Measurements from ENCODE around the gene TGFBR3.

Gene TGFBR3

DNA sequence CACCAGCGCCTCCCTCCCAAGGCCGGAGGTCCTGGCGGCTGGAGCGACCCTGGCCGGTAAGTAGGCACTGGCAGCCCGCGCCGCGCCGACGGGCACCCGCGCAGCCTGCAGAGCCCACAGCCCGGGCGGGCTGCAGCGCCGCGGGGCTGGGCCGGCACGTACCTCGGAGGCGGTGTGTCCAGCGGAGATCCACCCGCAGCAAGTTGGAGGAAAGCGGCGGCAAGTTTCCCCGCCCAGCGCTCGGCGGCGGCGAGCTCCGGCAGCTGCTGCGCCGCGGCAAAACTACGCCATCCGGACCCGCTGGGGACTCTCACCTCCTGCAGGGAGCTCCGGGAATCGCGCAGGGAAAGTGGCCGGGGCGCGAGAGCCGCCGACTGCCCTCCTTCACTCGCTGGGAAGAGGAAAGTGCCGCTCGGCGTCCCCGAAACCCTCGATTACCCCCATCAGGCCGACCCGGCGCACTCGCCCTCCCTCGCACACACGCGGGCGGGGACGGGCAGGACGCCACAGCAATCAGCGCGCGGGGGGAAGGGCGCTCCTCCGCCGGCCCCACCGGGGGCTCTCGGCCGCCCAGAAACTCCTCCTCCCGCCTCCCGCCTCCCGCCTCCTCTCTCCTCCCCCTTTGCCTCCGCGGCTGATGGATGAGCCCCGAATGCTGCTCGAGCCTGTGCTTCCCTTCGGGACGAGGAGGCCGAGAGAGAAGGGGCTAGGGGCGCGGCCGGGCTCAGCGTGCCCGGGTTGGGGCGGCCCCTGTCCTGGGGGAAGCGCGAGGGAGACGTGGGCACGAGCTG lies at the start of gene TGFBR3:
TGFBR3 (minus strand) TSS at position 436 of the 791 bp plus-strand sequence. CDS start 24,620 bp downstream, outside the sequence.
- no peak for DNase-seq

DNA sequence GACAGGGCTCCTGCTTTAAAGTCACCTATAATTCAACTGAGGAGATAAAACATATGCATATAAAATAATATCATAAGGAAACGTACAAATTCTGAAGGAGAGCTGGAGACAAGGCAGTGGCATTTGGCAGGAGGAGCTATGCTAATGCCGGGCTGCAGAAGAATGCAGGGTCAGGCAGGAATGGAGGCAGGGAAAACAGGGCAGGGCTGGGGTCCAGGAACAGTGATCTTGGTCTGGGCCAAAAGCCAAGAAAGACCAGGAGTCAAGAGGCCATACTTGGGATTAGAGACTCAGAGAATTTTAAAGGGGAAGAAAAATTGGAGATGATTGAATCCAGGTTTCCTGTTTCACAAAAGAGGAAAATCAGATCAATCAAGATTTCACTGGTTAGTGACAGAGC lies 43.3 kb upstream of the TGFBR3 start:
- DNase-seq = no peak

DNA sequence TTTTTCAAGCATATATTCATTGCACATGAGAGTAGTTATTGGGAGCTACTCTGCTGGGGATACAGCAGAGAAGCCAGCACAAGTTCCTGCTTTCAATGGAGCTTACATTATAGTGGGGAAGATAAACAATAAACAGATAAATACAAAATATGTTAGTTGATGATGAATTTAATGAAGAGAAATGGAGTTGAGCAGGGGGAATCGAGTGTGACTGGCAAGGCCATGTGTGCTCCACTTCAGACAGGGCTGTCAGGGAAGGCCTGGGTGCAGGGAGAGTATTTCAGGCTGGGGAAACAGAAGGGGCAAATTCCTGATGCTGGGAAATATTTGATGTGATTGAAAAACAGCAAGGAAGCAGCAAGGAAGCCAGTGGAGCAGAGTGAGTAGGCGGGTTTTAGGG lies 42.1 kb upstream of the TGFBR3 start:
- DNase-seq = no peak

DNA sequence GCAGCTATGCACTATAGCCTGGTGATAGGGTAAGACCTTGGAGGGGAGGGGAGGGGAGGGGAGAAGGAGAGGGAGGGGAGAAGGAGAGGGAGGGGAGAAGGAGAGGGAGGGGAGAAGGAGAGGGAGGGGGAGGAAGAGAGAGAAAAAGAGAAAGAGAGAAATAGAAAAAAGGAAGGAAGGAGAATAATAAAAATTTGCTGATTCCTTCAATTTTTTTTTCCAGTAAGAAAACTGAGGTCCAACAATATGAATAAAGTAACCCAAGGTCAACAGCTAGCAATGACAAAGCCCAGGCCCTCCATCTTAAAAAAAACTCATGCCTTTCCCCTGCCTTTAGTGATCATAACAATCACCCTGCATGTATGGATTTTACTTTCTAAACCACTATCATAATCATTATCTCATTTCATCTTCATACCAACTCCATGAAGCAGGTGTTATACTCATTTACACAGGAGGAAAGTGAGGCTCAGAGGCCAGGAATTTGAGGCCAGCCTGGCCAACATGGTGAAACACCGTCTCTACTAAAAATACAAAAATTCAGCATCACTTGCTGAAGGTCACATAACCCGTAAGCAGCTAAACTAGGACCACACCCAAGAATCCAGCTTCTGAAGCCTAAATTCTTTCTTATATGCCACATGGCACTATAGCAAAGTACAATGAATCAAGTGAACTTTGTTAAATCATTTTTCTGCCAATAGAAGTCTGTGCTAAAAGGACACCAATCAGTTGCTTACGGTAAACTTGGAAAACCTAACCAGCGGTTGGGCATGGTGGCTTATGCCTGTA lies 39.9 kb upstream of the TGFBR3 start:
- no peak for DNase-seq

DNA sequence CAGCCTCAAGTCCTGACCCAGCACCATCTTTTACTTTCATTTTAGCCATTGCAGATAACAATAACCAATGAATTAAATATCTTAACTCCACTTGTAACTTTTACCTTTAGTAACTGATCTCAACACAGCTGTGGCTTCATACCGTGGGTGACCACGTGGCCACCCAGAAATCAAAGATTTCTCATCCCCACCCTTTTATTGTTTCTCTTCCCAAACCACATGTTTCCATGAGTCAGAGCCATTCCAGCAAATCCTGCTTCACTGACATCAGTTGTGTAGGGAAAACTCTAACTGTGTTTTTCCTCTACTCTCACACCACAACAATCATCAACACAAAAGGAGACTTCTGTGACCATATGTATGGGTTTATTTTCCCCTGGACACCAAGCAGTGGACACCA lies 38.2 kb upstream of the TGFBR3 start:
- no peak for DNase-seq

DNA sequence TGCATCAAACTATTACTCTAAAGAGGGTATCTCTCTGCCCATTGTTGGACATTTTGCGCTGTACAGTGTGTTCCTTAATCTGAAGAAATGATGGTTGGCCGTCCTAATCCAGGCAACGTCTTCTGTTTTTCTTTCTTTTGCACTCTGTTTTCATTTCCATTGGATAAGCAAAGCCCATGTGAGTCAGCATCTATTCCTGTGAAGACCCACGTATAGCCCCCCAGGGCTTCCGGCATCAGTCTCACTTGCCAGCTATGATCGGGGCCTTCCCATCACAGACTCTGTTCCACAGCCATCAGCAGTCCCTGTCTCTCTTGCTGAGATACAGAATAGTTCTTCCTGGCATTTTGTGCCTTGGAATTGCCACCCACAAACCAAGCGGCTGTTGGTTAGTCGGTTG lies 34.0 kb upstream of the TGFBR3 start:
- DNase-seq = no peak

DNA sequence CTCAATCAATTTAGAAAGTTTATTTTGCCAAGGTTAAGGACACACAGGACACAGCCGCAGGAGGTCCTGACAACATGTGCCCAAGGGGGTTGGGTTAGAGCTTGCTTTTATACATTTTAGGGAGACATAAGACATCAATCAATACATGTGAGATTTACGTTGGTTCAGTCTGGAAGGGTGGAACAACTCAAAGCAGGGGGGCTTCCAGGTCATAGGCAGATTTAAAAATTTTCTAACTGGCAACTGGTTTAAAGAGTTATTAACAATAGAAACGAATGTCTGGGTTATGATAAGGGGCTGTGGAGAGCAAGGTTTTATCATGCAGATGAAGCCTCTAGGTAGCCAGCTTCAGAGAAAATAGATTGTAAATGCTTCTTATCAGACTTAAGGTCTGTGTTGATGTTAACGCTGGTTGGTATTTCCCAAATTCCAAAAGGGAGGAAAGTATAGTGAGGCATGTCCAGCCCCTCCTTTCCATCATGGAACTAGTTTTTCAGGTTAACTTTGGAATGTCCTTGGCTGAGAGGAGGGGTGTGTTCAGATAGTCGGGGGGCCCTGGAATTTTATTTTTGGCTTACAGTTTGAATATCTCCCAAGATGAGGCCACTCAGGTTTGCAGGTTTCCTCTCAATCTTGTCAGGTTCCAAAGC lies 31.0 kb upstream of the TGFBR3 start:
- no peak for DNase-seq

DNA sequence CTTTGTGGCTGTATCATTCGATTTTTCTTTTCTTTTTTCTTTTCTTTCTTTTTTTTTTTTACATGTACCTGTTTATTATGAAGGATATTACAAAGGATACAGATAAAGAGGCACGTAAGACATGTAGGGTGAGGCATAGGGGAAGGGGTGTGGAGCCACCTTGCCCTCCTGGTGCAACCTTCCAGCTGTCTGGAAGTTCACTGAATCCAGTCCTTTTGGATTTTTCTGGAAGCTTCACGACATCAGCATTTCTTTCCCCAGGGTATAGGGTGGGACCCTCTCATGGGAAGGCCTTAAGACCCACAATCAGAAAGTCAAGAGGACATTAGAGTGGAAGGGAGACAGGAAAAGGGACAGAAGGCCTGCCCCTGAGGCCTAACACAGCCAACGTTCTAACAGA lies 30.1 kb upstream of the TGFBR3 start:
- DNase-seq = no peak

DNA sequence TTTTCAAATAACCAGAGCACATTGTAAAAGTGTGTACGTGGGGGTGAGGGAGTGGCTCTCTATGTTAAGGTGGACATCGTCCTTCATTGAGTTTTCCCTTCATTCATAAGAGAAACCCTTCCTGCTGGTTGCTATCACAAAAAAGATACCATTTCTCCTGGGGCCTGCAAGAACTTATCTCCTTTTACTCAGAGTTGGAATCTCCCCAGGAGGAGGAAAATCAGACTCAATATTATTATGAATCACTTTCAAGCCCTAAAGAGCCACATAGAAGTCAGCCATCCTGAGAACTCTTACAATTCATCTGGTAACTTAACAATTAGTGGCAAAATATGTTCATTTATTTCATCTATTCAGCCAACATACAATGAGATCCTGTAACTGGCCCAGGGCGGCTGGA lies 27.1 kb upstream of the TGFBR3 start:
- no peak for DNase-seq

DNA sequence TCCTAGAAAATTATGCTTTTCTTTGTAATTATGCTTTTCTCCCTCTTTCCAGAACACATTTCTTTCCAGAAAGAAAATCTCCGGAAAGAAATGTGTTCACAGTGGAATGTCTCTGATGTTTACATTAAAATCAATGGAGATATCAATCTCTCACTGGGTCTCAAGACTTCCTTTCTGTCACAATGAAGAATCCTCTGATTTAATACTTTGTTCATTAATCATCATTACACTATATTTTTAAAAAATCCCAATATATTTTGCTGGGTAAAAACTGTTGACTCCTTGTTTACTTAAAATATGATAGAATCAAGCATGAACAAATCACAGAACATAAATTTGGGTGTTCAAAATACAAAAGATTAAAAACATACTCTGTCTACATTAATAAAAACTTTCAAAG lies 26.3 kb upstream of the TGFBR3 start:
- no peak for DNase-seq

DNA sequence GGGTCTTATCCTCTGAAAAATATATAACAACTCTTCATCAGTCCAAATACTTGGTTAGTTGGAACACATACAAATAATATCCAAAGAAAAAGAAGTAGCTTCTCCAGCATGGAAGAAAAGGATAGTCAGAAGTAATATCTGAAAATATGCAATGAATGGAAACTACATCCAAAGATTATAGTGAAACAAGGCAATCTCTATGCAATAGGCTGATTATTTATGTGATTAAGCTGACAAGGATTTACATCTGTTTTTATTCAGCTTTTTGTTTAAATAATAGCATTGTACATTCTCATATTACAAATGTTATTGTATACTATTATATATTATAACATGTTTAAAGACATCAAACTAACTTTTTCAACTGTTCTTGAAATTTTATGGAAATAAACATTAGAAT lies 15.3 kb upstream of the TGFBR3 start:
- no peak for DNase-seq

DNA sequence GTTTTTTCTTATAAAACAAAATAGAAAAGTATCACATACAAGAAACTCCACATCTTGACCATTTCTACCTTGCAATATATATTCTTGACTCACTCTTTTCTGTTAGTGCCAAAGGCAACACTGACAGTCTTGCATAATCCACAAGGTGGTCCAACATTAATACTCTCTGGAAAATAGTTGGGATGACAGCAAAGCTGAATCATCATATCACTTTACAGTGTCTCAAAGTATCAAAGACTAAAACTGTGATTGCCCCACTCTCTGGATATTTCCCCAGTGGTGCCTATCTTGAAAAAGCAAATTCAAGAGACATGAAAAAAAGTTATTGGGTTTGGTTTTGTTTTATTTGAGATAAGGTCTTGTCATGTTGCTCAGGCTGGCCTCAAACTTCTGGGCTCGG lies 14.6 kb upstream of the TGFBR3 start:
- DNase-seq = no peak

DNA sequence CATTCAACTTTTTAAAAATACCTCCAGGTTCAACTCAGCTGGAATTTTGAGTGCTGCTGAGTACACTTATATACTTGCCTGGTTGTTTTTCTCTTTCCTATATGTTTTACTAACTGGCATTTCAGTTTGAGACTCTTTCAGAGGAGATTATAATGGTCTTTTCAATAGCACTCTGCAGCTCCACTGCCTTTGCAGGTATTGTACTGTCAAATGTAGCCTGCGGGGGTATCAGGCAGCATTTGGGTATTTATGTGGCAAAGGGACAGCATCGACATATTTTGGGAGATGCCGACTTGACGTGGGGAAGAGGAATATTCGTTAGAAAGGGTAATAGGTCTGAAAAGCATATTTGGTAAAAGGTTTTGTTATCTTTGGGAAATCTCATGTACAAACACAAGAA lies 11.1 kb upstream of the TGFBR3 start:
- no peak for DNase-seq

DNA sequence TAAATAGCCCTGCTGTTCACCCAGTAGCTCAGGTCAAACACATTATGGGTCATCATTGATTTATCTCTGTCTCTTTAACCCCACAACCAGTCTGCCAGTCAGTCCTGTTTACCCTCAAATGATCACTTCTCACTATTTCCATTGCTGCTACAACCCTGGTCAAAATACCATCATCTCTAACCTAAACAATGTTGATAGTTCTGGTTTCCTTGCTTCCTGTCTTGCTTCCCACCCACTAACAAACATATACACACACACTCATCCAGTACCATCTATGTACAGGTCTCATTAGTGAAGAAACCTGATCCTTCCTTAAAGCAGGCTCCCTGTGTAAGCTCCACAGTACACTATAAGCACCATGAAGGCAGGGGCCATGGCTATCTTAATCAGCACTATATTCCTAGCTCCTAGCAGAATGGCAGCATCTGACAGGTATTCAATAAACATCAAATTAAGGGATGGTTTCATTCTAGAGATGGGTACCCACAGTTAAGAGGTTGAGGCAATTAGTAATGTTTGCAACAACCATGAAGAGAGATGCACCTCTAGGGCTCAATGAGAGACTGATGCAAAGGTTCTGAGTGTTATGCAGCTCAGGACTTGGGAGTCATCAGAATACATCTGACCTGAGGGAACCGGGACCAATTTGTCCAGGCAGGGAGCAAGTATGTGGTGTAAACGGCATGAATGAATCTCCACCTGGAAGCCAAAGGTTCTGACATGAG lies 10.0 kb upstream of the TGFBR3 start:
- no peak for DNase-seq

DNA sequence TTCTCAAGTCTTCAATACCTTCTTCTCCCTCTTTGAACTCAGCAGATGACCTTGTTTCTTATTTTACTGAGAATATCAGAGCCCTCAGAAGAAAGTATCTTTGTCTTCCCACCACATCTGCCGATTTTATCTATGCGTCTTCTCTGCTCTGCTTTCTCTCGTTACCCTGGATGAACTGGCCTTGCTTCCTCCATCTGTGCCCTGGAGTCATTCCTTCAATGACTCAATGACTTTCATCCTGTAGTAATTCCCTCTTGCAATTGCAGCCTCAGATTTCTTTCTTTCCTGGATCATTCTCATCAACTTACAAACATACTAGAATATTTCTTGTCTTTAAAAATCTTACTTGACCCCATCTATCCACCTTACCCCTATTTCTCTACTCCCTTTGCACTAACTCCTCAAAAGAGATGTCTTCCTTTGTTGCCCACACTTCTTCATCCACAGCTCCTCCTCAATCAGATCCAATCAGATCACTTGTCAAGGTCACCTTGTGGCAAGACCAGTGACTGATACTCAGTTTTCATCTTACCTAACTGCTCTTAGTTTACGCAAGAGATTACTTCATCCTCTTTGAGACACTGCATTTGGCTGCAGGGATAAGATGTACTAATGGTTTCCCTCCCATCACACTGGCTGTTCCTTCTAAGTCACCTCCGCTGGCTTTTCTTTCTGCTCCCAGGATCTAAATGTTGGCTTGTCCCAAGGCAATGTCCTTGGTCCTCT lies 8.2 kb upstream of the TGFBR3 start:
- DNase-seq = no peak

DNA sequence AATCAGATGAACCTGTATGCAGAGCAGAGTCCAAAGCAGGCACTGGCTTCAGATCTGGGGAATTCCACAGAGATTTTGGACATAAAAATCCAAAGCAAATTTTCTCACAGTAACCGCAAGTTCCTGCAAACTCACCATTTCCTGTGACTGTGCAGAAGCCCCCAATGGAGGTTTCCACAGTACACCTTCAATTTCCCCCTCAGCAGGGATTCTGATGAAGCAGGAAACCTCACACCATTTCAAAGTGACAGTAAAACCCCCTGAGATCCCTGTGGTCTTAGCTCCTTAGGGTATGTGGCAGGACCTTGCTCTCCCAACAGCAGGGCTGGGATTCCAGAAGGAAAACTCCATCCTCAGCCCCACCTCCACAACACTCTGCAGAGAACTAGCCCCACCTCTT lies 6.0 kb upstream of the TGFBR3 start:
- DNase-seq = no peak

DNA sequence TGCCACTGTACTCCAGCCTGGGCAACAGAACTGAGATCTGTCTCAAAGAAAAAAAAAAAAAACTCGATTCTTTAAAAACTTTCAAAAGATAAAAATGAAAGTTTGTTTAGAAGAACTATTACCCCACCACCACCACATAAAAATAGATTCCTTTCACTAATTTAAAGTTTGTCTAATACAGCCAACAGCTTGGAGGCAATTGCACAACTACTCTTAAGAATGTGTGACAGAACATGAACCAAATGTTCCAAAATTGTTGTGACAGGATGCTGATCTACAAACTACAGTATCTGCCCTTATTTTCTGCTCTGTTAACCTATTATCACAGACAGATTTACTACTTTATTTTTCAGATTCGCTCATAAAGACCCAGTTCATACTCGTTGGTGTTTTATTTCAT lies 5.5 kb upstream of the TGFBR3 start:
- DNase-seq = no peak

DNA sequence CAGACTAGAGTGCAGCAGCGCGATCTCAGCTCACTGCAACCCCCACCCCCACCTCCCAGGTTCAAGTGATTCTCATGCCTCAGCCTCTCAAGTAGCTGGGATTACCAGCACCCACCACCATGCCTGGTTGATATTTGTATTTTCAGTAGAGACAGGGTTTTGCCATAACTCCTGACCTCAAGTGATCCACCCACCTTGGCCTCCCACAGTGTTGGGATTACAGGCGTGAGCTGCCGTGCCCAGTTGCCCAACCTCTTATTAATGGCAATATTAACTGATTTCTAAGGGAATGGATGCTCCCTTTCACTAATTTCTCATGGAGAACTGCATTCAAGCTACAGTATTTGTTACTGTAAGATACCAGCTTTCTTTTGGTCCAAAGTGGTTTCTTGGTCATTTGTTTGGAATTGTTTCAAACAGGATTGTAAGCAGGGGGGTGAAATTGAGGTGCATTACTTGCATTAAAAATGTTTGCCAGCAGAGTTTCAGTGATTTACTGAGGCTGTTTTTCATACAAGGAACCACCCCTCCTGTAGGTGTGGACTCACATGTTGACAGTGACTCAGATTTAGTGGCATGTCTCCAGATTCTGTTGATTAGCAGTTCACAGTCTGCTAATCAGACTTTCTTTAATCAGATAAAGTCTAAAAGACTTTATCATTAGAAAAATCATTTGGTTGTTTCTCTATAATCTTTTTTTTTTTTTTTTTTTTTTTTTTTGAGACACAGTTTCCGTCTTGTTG lies 3.9 kb upstream of the TGFBR3 start:
- no peak for DNase-seq

DNA sequence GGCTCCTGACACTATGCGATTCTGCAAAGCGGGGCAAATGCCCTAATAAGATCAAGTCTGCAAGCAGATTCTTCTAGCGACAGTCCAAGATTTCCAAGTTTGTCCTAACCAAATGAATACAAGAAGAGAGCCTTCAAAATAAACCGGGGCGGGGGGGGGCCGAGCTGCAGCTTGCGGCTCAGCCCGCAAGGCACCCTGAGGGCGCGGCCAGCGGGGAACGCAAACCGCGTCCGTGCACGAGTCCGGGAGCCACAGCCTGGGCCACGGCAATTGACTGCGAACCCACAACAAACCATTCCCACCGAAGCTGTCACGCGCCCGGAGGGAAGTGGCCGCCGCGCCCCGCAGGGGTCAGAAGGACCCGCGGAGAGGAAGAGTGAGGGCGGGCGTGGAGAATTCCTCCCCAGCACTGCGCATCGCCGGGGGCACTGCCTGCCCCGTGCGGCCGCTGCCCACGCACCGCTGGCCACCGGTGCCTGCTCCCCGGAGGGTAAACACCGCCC lies 687 bp downstream of the TGFBR3 start:
- no peak for DNase-seq

DNA sequence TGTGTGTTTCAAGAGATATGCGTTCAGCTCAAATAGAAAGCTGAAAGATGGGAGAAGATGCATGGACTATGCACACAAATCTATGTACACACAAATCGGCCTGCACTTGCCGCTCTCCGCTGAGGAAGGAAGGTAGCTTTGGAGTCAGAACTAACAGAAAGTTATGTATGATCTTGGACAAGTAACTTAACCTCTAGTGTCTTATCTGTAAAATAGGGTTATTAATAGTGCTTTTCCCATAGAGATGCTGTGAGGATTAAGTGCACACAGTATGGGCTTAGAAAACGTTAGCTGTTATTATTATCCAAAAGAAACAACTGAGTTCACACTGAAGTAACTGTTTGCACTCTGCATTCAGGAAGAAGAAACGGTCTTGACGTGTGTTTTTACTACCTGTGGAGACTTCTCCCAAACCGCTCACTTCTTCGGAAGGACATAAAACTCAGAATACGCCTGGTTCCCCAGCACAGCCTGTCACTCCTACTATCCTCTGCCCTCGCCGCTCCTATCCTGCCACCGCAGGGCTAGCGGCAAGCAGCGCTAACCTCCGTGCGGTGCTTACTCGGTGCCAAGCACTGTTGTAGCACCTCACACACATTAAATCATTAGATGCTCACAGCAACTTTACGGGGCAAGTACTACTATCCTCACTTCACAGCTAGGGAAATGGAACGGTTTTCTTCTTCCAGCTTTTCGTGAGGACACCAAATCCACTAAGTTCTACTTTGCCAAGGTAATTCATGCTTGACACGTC lies 1.3 kb downstream of the TGFBR3 start:
- DNase-seq = no peak

DNA sequence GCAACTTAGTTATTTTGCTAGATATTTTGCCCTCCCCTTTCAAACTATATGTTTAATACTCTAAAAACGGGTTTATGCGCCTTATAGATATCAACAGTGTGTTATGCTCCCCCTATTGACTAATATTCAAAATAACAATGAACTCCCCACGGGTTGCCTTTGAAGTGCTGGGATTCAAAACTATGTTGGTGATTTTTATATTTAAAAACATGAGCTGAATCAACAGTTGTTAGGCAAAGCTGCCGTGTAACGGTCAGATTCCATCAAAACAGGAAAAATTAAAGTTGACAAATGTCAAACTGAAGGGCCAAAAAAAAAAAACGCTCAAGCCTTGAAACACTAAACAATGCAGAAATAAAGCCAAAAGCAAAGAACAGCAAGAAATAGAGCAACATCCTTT lies 2.5 kb downstream of the TGFBR3 start:
- no peak for DNase-seq
